Liver (tissue), 9 donors: ENCODE measurements around the gene BEST3. TPM values are rescaled to one million over a fixed set of nuclear protein-coding genes. Genes with fewer than 3 reads are reported as not detected.

Experiments
- DNase-seq: peaks from one replicate; pipeline ENCODE4 v3.0.0-alpha.2; 2017; ENCODE audit warnings: low spot score
- H3K27ac ChIP-seq, 2 donors: one replicate each; pipeline ENCODE4 v1.7.0; 2013; ENCODE audit warnings: inconsistent platforms in 2 of 2, low read length in 2 of 2, control low read depth in 1 of 2, low read depth in 1 of 2, mild to moderate bottlenecking in 1 of 2
- H3K27me3 ChIP-seq, 4 donors: one replicate each; pipeline versions ENCODE4 v1.6.1 to v1.7.0; 2013; ENCODE audit warnings: low read length in 3 of 4, inconsistent platforms in 1 of 4, mild to moderate bottlenecking in 1 of 4, moderate library complexity in 1 of 4; ENCODE audit not compliant: control insufficient read depth in 4 of 4, insufficient read depth in 4 of 4
- H3K36me3 ChIP-seq, 4 donors: one replicate each; pipeline versions ENCODE4 v1.6.1 to v1.7.0; 2013; ENCODE audit warnings: low read length in 3 of 4, mild to moderate bottlenecking in 3 of 4, low read depth in 1 of 4, moderate library complexity in 1 of 4; ENCODE audit not compliant: control insufficient read depth in 4 of 4, insufficient read depth in 3 of 4
- H3K4me1 ChIP-seq, 4 donors: one replicate each; pipeline versions ENCODE4 v1.6.1 to v1.7.0; 2013; ENCODE audit warnings: low read length in 3 of 4, mild to moderate bottlenecking in 3 of 4, moderate library complexity in 1 of 4; ENCODE audit not compliant: control insufficient read depth in 4 of 4, insufficient read depth in 4 of 4
- H3K4me3 ChIP-seq, 3 donors: one replicate each; pipeline versions ENCODE4 v1.6.1 to v1.7.0; 2013; ENCODE audit warnings: low read length in 3 of 3, control low read depth in 1 of 3, low read depth in 1 of 3, mild to moderate bottlenecking in 1 of 3
- H3K9ac ChIP-seq, 2 donors: one replicate each; pipeline ENCODE4 v1.7.0; 2013; ENCODE audit warnings: low read length in 2 of 2, mild to moderate bottlenecking in 2 of 2, moderate library complexity in 2 of 2, control low read depth in 1 of 2, low read depth in 1 of 2
- H3K9me3 ChIP-seq, 4 donors: one replicate each; pipeline versions ENCODE4 v1.6.1 to v1.7.0; 2013; ENCODE audit warnings: low read length in 3 of 4; ENCODE audit not compliant: control insufficient read depth in 4 of 4
- EGR1 ChIP-seq, 2 donors: IDR thresholded peaks; 2 replicates each; pipeline ENCODE4 v1.6.1; 2016 to 2018; ENCODE audit warnings: antibody characterized with exemption in 2 of 2, low read depth in 2 of 2
- FOXA1 ChIP-seq: IDR thresholded peaks from 2 replicates; pipeline ENCODE4 v1.6.1; 2016; ENCODE audit warnings: antibody characterized with exemption
- FOXA2 ChIP-seq: IDR thresholded peaks from 2 replicates; pipeline ENCODE4 v1.6.1; 2016; ENCODE audit warnings: antibody characterized with exemption
- GABPA ChIP-seq, 2 donors: IDR thresholded peaks in 1 of 2; conservative IDR thresholded peaks in 1 of 2; 2 replicates each; pipeline ENCODE4 v1.6.1; 2016; ENCODE audit warnings: antibody characterized with exemption in 2 of 2, mild to moderate bottlenecking in 1 of 2, moderate library complexity in 1 of 2
- HNF4A ChIP-seq, 2 donors: conservative IDR thresholded peaks; 2 replicates each; pipeline ENCODE4 v1.6.1; 2016; ENCODE audit warnings: antibody characterized with exemption in 2 of 2, mild to moderate bottlenecking in 2 of 2
- HNF4G ChIP-seq: IDR thresholded peaks from 2 replicates; pipeline ENCODE4 v1.6.1; 2016; ENCODE audit warnings: antibody characterized with exemption
- JUND ChIP-seq, 2 donors: IDR thresholded peaks; 2 replicates each; pipeline ENCODE4 v1.6.1; 2016; ENCODE audit warnings: antibody characterized with exemption in 2 of 2
- NR2F2 ChIP-seq: IDR thresholded peaks from 2 replicates; pipeline ENCODE4 v1.6.1; 2016; ENCODE audit warnings: antibody characterized with exemption
- RAD21 ChIP-seq, 2 donors: IDR thresholded peaks; 2 replicates each; pipeline ENCODE4 v1.6.1; 2016; ENCODE audit warnings: antibody characterized with exemption in 2 of 2, mild to moderate bottlenecking in 2 of 2
- RXRA ChIP-seq, 2 donors: IDR thresholded peaks; 2 replicates each; pipeline ENCODE4 v1.6.1; 2017 to 2018; ENCODE audit warnings: antibody characterized with exemption in 2 of 2, mild to moderate bottlenecking in 1 of 2
- SP1 ChIP-seq: IDR thresholded peaks from 2 replicates; pipeline ENCODE4 v1.6.1; 2018; ENCODE audit warnings: antibody characterized with exemption, mild to moderate bottlenecking
- TAF1 ChIP-seq: conservative IDR thresholded peaks from 2 replicates; pipeline ENCODE4 v1.6.1; 2016; ENCODE audit warnings: antibody characterized with exemption, mild to moderate bottlenecking
- YY1 ChIP-seq: IDR thresholded peaks from 2 replicates; pipeline ENCODE4 v1.6.1; 2016; ENCODE audit warnings: antibody characterized with exemption, mild to moderate bottlenecking
- WGBS: extraction: QIAGEN DNeasy Blood & Tissue Kit; methylation state at CpG from one replicate; pipeline ENCODE4 v1.1.7; 2013; 5-methylcytosine and 5-hydroxymethylcytosine counted together
- polyA plus RNA-seq, 2 donors: library from polyadenylated mRNA; stranded (reverse) in 1 of 2; unstranded in 1 of 2; fragments of 200-250 nt in 1 of 2; fragments of >200 nt in 1 of 2; fragmentation: Nextera tagmentation in 1 of 2; extraction: Ambion mirVana in 1 of 2; gene quantifications; one replicate each; pipeline versions ENCODE4 v1.2.1 to v1.2.3, GENCODE V29; 2013 to 2015
- total RNA-seq, 2 donors: library from RNA; depleted of rRNA; stranded (reverse); fragments of >200 nt; gene quantifications; one replicate each; pipeline ENCODE4 v1.2.3, GENCODE V29; 2014
- TF ChIP-seq, protein P1 (sequence below): IDR thresholded peaks from 2 replicates; pipeline ENCODE4 v1.6.1; 2016; ENCODE audit warnings: antibody characterized with exemption
- TF ChIP-seq, protein P2 (sequence below): IDR thresholded peaks from 2 replicates; pipeline ENCODE4 v1.6.1; 2016; ENCODE audit warnings: antibody characterized with exemption
- TF ChIP-seq, protein P3 (sequence below): fragments of 150-350 bp; IDR thresholded peaks from 2 replicates; pipeline ENCODE4 v1.5.1; 2017; ENCODE audit warnings: improper control_type of control experiment, low read depth, low read length; ENCODE audit not compliant: missing input control
- TF ChIP-seq, protein P4 (sequence below): IDR thresholded peaks from 2 replicates; pipeline ENCODE4 v1.6.1; 2016; ENCODE audit warnings: antibody characterized with exemption
- TF ChIP-seq, protein P5 (sequence below): IDR thresholded peaks from 2 replicates; pipeline ENCODE4 v1.6.1; 2016; ENCODE audit warnings: antibody characterized with exemption, mild to moderate bottlenecking
- donor health status: healthy.
- donor health status: healthy.
- donor health status: healthy.
- donor health status: healthy.
- donor health status: healthy.

BEST3 gene
- total and polyA plus RNA-seq, 4 donors = 0.89 TPM; not detected in 3

DNA sequence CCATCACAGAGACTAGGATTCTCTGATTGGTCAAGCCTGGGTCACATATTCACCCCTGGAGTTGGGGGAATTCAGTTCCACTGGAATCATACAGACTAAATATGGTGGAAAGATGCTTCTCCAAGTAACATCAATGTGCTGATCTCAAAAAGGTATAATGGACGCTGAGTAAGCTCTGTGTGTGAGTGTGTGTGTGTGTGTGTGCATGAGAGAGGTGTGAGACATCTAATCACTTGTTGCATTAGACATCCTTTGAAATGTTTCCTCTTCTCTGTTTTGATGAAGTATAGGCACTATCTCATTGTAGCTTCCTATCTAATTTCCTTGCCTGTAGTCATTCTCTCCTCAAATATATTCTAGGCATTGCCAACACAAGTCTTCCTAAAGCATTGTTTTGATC lies 34.5 kb upstream of the BEST3 start:
- Histone ChIP-seq H3K27ac (no peak overlapping the region), H3K27me3 (no peaks in the 10 kb centered on the region), H3K4me3 (no peak overlapping the region), H3K9ac (no peak overlapping the region), H3K36me3 (no peaks in the 10 kb centered on the region), H3K9me3 (no peaks in the 10 kb centered on the region), H3K4me1 (peaks cover 0 to 4% (median 0%) of the 10 kb centered on the region in 4 donors)
- WGBS = 82% methylated on average over 1 of the region's 1 CpG
- no peak for DNase-seq
- TF ChIP-seq RXRA (IDR thresholded peaks at IDR 0.05) (no peak), JUND (IDR thresholded peaks at IDR 0.05) (no peak), FOXA1 (no peak), GABPA (IDR thresholded peaks at IDR 0.05 in 1 of 2, conservative IDR thresholded peaks at IDR 0.05 in 1 of 2) (no peak), HNF4A (conservative IDR thresholded peaks at IDR 0.05) (no peak), NR2F2 (no peak), SP1 (no peak), TAF1 (no peak), FOXA2 (no peak), HNF4G (no peak), EGR1 (IDR thresholded peaks at IDR 0.05; ENCODE audit: low read depth in 2 of 2) (no peak), YY1 (no peak), RAD21 (IDR thresholded peaks at IDR 0.05) (no peak)
- TF ChIP-seq, protein P1, sequence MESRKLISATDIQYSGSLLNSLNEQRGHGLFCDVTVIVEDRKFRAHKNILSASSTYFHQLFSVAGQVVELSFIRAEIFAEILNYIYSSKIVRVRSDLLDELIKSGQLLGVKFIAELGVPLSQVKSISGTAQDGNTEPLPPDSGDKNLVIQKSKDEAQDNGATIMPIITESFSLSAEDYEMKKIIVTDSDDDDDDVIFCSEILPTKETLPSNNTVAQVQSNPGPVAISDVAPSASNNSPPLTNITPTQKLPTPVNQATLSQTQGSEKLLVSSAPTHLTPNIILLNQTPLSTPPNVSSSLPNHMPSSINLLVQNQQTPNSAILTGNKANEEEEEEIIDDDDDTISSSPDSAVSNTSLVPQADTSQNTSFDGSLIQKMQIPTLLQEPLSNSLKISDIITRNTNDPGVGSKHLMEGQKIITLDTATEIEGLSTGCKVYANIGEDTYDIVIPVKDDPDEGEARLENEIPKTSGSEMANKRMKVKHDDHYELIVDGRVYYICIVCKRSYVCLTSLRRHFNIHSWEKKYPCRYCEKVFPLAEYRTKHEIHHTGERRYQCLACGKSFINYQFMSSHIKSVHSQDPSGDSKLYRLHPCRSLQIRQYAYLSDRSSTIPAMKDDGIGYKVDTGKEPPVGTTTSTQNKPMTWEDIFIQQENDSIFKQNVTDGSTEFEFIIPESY = no peak
- TF ChIP-seq, protein P2, sequence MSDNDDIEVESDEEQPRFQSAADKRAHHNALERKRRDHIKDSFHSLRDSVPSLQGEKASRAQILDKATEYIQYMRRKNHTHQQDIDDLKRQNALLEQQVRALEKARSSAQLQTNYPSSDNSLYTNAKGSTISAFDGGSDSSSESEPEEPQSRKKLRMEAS = no peak
- TF ChIP-seq, protein P3, sequence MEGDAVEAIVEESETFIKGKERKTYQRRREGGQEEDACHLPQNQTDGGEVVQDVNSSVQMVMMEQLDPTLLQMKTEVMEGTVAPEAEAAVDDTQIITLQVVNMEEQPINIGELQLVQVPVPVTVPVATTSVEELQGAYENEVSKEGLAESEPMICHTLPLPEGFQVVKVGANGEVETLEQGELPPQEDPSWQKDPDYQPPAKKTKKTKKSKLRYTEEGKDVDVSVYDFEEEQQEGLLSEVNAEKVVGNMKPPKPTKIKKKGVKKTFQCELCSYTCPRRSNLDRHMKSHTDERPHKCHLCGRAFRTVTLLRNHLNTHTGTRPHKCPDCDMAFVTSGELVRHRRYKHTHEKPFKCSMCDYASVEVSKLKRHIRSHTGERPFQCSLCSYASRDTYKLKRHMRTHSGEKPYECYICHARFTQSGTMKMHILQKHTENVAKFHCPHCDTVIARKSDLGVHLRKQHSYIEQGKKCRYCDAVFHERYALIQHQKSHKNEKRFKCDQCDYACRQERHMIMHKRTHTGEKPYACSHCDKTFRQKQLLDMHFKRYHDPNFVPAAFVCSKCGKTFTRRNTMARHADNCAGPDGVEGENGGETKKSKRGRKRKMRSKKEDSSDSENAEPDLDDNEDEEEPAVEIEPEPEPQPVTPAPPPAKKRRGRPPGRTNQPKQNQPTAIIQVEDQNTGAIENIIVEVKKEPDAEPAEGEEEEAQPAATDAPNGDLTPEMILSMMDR = no peak
- TF ChIP-seq, protein P4, sequence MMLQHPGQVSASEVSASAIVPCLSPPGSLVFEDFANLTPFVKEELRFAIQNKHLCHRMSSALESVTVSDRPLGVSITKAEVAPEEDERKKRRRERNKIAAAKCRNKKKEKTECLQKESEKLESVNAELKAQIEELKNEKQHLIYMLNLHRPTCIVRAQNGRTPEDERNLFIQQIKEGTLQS = no peak
- TF ChIP-seq, protein P5, sequence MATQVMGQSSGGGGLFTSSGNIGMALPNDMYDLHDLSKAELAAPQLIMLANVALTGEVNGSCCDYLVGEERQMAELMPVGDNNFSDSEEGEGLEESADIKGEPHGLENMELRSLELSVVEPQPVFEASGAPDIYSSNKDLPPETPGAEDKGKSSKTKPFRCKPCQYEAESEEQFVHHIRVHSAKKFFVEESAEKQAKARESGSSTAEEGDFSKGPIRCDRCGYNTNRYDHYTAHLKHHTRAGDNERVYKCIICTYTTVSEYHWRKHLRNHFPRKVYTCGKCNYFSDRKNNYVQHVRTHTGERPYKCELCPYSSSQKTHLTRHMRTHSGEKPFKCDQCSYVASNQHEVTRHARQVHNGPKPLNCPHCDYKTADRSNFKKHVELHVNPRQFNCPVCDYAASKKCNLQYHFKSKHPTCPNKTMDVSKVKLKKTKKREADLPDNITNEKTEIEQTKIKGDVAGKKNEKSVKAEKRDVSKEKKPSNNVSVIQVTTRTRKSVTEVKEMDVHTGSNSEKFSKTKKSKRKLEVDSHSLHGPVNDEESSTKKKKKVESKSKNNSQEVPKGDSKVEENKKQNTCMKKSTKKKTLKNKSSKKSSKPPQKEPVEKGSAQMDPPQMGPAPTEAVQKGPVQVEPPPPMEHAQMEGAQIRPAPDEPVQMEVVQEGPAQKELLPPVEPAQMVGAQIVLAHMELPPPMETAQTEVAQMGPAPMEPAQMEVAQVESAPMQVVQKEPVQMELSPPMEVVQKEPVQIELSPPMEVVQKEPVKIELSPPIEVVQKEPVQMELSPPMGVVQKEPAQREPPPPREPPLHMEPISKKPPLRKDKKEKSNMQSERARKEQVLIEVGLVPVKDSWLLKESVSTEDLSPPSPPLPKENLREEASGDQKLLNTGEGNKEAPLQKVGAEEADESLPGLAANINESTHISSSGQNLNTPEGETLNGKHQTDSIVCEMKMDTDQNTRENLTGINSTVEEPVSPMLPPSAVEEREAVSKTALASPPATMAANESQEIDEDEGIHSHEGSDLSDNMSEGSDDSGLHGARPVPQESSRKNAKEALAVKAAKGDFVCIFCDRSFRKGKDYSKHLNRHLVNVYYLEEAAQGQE = no peak
